Measurements from ENCODE around the gene PTGDR2.

- TF ChIP-seq CTCF (IDR thresholded peaks at IDR 0.05; ENCODE audit: insufficient read depth, low read length, poor library complexity, severe bottlenecking): no peak
- TF ChIP-seq EZH2phosphoT487 (conservative IDR thresholded peaks at IDR 0.05; ENCODE audit: low read length): no peak
These were observed 30.6 kb downstream of the PTGDR2 start for GRCh38 chr11:60825118-60825517.

Data from SU-DHL-6 (cell line).